HG02970 (cell line): ENCODE results near the gene SFTA2.
"Not testable (repeated sequence)": the region's sequence is repeated elsewhere in the genome, so short reads cannot be mapped to it uniquely, and the experiment has no call there.

Source experiments
- ATAC-seq: cut with Tn5 transposase; IDR thresholded peaks from one replicate; pipeline ENCODE4 v1.9.1; 2021; ENCODE audit warnings: mild to moderate bottlenecking, moderate library complexity, moderate number of reproducible peaks; ENCODE audit not compliant: unreplicated experiment, low FRiP score

The SFTA2 gene

GRCh38 chr6:30944051-30944450, 12.1 kb upstream of the SFTA2 start:
- no peak for ATAC-seq

- ATAC-seq = no peak
These were observed 10.5 kb upstream of the SFTA2 start for GRCh38 chr6:30942338-30943060.

DNA sequence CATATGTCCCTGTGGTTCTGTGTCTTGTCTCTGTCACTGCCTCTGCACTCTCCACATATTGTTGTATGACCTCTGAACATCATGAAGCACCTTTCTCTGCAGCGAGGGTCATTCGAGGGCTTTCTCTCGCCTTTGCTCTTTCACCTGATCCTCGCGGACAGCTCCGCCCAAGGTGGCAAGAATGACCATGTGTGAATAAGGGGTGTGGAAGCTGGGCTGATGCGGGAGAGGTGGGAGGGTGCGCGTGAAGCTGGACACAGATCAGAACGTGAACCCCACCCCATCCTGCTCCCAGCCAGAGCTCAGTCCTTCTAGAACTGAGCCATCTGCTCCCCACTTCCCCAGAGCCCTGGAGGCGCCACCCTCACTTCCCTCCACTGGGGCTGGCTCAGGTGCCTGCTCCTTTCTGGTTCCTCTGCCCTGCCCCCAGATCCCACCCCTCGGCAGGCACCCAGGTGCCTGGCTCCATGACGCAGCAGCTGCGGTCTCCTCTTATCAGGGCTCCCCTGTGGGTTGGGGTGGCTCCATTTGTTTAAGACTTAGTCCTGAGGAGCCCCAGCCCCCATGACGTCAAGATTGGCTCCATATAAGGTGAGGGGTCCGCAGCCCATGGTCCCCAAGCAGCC, 8.5 kb upstream of the SFTA2 start, which contains the start of gene MUCL3:
Gene MUCL3, plus strand, starts transcription at position 613 of the 626 bp plus-strand sequence. CDS start 27 bp downstream, outside the sequence.
- ATAC-seq = no peak

- ATAC-seq = no peak
These were observed 7.5 kb upstream of the SFTA2 start for GRCh38 chr6:30939473-30939872.

- no peak for ATAC-seq
These were observed 6.8 kb upstream of the SFTA2 start for GRCh38 chr6:30938730-30939129.

- no peak for ATAC-seq
These were observed 5.3 kb upstream of the SFTA2 start for GRCh38 chr6:30937265-30937664.

DNA sequence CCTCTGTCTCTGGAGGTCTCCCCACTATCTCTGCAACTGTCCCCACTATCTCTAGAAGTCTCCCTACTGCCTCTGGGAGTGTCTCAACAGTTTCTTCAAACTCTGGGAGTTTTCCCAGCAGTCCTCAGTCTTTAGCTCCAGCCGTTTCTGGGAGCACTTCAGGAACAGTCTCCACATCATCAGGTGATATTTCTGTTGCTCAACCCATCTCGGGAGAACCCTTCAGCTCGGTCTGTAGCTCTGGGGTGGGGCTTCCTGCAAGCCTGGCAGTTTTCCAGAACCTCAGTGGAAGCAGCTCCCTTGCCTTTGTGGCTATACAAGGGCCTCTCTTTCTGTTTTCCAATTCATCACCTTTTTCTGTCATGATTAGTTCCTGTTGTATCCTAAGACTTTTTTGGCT, 3.0 kb upstream of the SFTA2 start:
- no peak for ATAC-seq

GRCh38 chr6:30932665-30933365, 845 bp upstream of the SFTA2 start:
- no peak for ATAC-seq

- ATAC-seq = no peak
These were observed 698 bp downstream of the SFTA2 start for GRCh38 chr6:30931272-30931671.

- no peak for ATAC-seq
These were observed 1.5 kb downstream of the SFTA2 start for GRCh38 chr6:30930506-30930905.

GRCh38 chr6:30928677-30929076, 3.3 kb downstream of the SFTA2 start:
- ATAC-seq = no peak

DNA sequence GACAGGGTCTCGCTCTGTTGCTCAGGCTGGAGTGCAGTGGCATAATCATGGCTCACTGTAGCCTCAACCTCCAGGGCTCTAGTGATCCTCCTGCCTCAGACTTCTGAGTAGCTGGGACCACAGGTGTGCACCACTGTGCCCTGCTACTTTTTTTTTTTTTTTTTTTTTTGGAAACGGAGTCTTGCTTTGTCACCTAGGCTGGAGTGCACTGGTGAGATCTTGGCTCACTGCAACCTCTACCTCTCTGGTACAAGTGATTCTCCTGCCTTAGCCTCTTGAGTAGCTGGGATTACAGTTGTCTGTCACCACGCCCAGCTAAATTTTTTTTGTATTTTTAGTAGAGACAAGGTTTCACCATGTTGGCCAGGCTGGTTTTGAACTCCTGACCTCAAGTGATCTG, 4.9 kb downstream of the SFTA2 start:
- ATAC-seq = not testable (repeated sequence)

DNA sequence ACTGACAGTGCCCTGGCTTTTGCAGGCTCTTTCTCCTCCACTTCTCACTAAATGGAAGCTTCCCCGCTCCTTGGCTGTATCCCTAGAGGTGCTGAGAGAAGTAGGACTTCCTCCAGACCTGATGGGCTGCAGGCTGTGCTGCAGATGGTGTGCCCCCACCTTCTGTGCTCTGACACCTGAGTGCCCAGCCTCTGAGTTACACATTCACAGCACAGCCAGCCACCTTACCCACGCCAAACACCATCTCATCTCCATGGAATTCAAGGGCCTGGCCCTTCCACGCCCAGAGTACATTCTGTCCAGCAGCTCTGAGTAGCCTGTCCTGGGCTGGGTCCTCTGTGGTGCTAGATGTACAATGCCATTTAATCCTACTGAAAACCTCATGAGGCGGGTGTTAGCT, 5.3 kb downstream of the SFTA2 start:
- ATAC-seq = no peak

DNA sequence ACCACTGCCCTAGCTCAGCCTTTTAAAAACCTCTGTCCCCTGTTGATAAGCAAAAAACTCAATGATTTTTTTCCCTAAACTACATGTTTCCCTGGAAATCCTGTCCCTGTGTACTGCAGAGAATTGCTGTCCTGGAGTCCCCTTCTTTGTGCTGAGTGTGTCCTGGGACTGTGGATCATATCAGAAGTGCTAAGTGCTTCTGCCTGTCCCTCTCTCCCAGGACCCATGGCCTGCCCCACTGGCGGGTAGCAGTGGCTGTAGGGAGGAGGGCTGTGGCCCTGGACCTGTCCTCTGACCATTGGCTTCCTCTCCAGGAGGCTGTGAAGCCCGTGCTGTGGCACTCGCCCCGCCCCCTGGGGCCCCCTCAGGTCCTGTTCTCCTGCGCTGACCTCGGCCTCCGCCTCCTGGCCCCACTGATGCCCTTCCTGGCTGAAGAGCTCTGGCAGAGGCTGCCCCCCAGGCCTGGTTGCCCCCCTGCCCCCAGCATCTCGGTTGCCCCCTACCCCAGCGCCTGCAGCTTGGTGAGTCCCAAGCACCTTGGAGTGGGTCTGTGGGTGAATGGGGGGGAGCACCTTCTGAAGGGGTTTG, 7.8 kb downstream of the SFTA2 start:
- ATAC-seq = not testable (repeated sequence)

- no peak for ATAC-seq
These were observed 9.5 kb downstream of the SFTA2 start for GRCh38 chr6:30922447-30922852.

DNA sequence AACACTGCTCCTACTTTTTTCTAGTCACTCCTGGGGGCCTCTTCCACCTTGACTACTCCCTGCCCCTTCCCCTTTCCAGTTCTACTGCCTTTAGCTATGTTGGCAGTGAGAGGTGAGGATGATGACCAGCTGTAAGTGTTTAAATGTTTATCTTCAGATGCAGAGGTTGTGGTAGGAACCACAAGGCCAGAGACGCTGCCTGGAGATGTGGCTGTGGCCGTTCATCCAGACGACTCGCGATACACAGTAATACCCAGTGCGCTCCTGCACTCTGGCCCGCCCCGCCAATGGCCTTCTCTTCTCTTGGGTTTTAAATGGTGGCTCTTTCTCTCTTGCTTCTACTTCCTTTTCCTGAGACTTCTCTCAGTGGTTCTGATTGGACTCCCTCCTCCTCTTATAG, 13.3 kb downstream of the SFTA2 start:
- no peak for ATAC-seq

GRCh38 chr6:30917487-30917886, 14.5 kb downstream of the SFTA2 start:
- ATAC-seq = no peak

GRCh38 chr6:30917041-30917440, 14.9 kb downstream of the SFTA2 start:
- ATAC-seq = no peak

- ATAC-seq = no peak
These were observed 16.4 kb downstream of the SFTA2 start for GRCh38 chr6:30915591-30915946.

GRCh38 chr6:30914854-30915590, 16.9 kb downstream of the SFTA2 start:
- no peak for ATAC-seq
